ENCODE data around the gene COMMD3. TPM values are rescaled to one million over a fixed set of nuclear protein-coding genes. Genes with fewer than 3 reads are reported as not detected.
"Not testable (repeated sequence)": the region's sequence is repeated elsewhere in the genome, so short reads cannot be mapped to it uniquely, and the experiment has no call there.

COMMD3 gene
- total RNA-seq, 2 experiments from 2014 or later = 71.3 to 75.0 TPM

GRCh38 chr10:22351131-22351703 is 35.0 kb downstream of the COMMD3 start:
- ChIA-PET CTCF (no interaction called here), POLR2A (no interaction called here)

GRCh38 chr10:22356324-22356873 is 40.2 kb downstream of the COMMD3 start:
- ChIA-PET POLR2A (no interaction called here), CTCF (no interaction called here)

GRCh38 chr10:22357770-22358169 is 41.6 kb downstream of the COMMD3 start:
- POLR2A ChIA-PET, CTCF ChIA-PET: not testable (repeated sequence)

- CTCF ChIA-PET = interaction anchor here (1.7 kb wide), 1 partner anchor 22 kb away, joined by 4 read pairs; no protein-coding TSS in a partner anchor
- POLR2A ChIA-PET = no interaction called here
These were observed 47.1 kb downstream of the COMMD3 start for GRCh38 chr10:22363305-22363704.

- CTCF ChIA-PET = no interaction called here
- POLR2A ChIA-PET = no interaction called here
These were observed 48.4 kb downstream of the COMMD3 start for GRCh38 chr10:22364407-22365140.

- CTCF ChIA-PET = no interaction called here
- POLR2A ChIA-PET = no interaction called here
These were observed 49.0 kb downstream of the COMMD3 start for GRCh38 chr10:22365233-22365632.

GRCh38 chr10:22365644-22366434 is 49.7 kb downstream of the COMMD3 start:
- CTCF ChIA-PET = no interaction called here

GRCh38 chr10:22366435-22366703 is 50.2 kb downstream of the COMMD3 start:
- ChIA-PET POLR2A (interaction anchor here (0.7 kb wide), 2 partner anchors 112 to 1194 kb away, joined by 3 to 6 read pairs; no protein-coding TSS in a partner anchor), CTCF (no interaction called here)

More at GRCh38 chr10:22365644-22366434, 49.7 kb downstream of the COMMD3 start:
- POLR2A ChIA-PET = no interaction called here

- POLR2A ChIA-PET = interaction anchor here (0.7 kb wide), 2 partner anchors 112 to 1195 kb away, joined by 3 to 6 read pairs; no protein-coding TSS in a partner anchor
- CTCF ChIA-PET = interaction anchor here (0.6 kb wide), 1 partner anchor 46 kb away, joined by 3 read pairs; no protein-coding TSS in a partner anchor
These were observed 50.6 kb downstream of the COMMD3 start for GRCh38 chr10:22366771-22367170.

GRCh38 chr10:22367471-22367870 is 51.3 kb downstream of the COMMD3 start:
- CTCF ChIA-PET = no interaction called here
- POLR2A ChIA-PET = no interaction called here

GRCh38 chr10:22368402-22368801 is 52.2 kb downstream of the COMMD3 start:
- ChIA-PET CTCF (no interaction called here), POLR2A (no interaction called here)

- ChIA-PET POLR2A (interaction anchor here (0.9 kb wide), 1 partner anchor 67 kb away, joined by 3 read pairs; no protein-coding TSS in a partner anchor), CTCF (no interaction called here)
These were observed 52.8 kb downstream of the COMMD3 start for GRCh38 chr10:22368981-22369380.

GRCh38 chr10:22369434-22370072 is 53.4 kb downstream of the COMMD3 start:
- ChIA-PET CTCF (no interaction called here), POLR2A (interaction anchor here (0.9 kb wide), 1 partner anchor 67 kb away, joined by 3 read pairs; no protein-coding TSS in a partner anchor)

Other genes starting within 250 kb of the COMMD3 start
- gene EBLN1, start 98.4 kb upstream of the COMMD3 start, total RNA-seq = not detected
- 10 to 100 TPM; 72.4 to 74.4 TPM for gene BMI1, start 4.7 kb downstream of the COMMD3 start, total RNA-seq
- not detected for gene SPAG6, start 29.1 kb downstream of the COMMD3 start, total RNA-seq